NOMO-1 (cell line): ENCODE data around the gene SEPTIN2.
"Not testable (repeated sequence)": the region's sequence is repeated elsewhere in the genome, so short reads cannot be mapped to it uniquely, and the experiment has no call there.

ENCODE experiments used
- DNase-seq, 2 experiments: peaks; one replicate each; lab custom pipeline; 2025; ENCODE audit not compliant: unreplicated experiment in 2 of 2; lab: John Stamatoyannopoulos, UW

The SEPTIN2 gene

GRCh38 chr2:241286348-241287090 lies 29.2 kb upstream of the SEPTIN2 start:
- DNase-seq, result no peak

GRCh38 chr2:241288324-241288888 lies 27.3 kb upstream of the SEPTIN2 start:
- DNase-seq, result no peak

GRCh38 chr2:241289053-241289452 lies 26.7 kb upstream of the SEPTIN2 start:
- DNase-seq, result no peak

- no peak for DNase-seq
Observed at GRCh38 chr2:241289597-241289996, 26.1 kb upstream of the SEPTIN2 start.

- DNase-seq, result no peak
Observed at GRCh38 chr2:241291153-241291552, 24.6 kb upstream of the SEPTIN2 start.

- DNase-seq, result no peak
Observed at GRCh38 chr2:241291977-241292376, 23.7 kb upstream of the SEPTIN2 start.

- DNase-seq, result not testable (repeated sequence)
Observed at GRCh38 chr2:241293378-241293797, 22.3 kb upstream of the SEPTIN2 start.

GRCh38 chr2:241295326-241296095 lies 20.2 kb upstream of the SEPTIN2 start:
- DNase-seq, result no peak

GRCh38 chr2:241296767-241297166 lies 19.0 kb upstream of the SEPTIN2 start:
- DNase-seq, result no peak

GRCh38 chr2:241298673-241299072 lies 17.1 kb upstream of the SEPTIN2 start:
- DNase-seq, result no peak

- no peak for DNase-seq
Observed at GRCh38 chr2:241300000-241300399, 15.7 kb upstream of the SEPTIN2 start.

- no peak for DNase-seq
Observed at GRCh38 chr2:241302083-241302482, 13.6 kb upstream of the SEPTIN2 start.

- no peak for DNase-seq
Observed at GRCh38 chr2:241302759-241303651, 12.7 kb upstream of the SEPTIN2 start.

GRCh38 chr2:241304039-241304670 lies 11.6 kb upstream of the SEPTIN2 start:
- DNase-seq, result no peak

GRCh38 chr2:241307055-241307454 lies 8.7 kb upstream of the SEPTIN2 start:
- no peak for DNase-seq

- no peak for DNase-seq
Observed at GRCh38 chr2:241308267-241308666, 7.5 kb upstream of the SEPTIN2 start.

GRCh38 chr2:241308832-241309500 lies 6.8 kb upstream of the SEPTIN2 start:
- no peak for DNase-seq

GRCh38 chr2:241309684-241310117 lies 6.0 kb upstream of the SEPTIN2 start:
- peak; percentile 62 to 92 for DNase-seq

GRCh38 chr2:241310917-241311566 lies 4.7 kb upstream of the SEPTIN2 start:
- DNase-seq, result no peak
